Subcutaneous adipose tissue (tissue), 4 donors: Measurements from ENCODE around the gene PFN3. TPM values are rescaled to one million over a fixed set of nuclear protein-coding genes. Genes with fewer than 3 reads are reported as not detected.

Experiments
- total RNA-seq, 4 donors: library from RNA; depleted of rRNA; stranded (reverse); fragments of >200 nt; gene quantifications; one replicate each; pipeline ENCODE4 v1.1.0, GENCODE V29; 2016
- TF ChIP-seq, protein P1 (sequence below): fragments of 450-650 bp; IDR thresholded peaks from one replicate; pipeline ENCODE4 v1.5.1; 2016; ENCODE audit warnings: low read depth, mild to moderate bottlenecking, control low read depth, antibody characterized with exemption, moderate library complexity

PFN3 gene
- total RNA-seq, 4 donors from 2014 or later = not detected

DNA sequence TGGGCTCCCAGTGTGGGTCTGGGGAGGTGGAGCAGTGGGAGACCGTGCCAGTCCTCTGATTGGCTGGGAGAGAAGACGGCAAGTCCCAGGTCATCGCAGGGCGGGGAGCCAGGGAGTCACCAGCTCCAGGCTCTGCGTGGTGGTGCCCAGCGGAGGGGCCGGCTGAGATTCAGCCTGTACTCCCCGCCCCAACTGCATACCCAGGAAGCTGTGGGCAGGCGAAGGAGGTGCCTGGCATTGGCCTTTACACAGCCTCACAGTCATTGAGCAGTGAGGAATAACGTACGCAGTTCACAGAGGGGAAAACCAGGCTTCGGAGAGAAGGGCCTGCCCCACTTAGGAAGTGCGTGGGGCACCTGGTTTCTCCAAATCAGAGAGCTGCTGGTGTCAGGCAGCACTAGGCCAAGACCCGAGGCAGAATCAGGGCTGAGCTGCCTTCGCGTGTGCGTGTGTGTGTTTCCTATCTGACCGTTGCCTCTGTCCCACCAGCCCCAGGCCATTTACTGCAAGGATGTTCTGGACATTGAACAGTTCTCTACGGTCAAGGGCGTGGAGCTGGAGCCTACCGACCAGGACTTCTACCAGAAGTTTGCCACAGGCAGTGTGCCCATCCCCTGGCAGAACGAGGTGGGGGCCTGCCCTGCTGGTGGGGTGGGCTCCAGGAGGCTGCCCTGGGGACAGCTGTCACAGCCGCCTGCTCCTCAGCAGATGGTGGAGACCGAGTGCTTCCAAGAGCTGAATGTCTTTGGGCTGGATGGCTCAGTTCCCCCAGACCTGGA is 39.9 kb upstream of the PFN3 start:
- TF ChIP-seq, protein P1, sequence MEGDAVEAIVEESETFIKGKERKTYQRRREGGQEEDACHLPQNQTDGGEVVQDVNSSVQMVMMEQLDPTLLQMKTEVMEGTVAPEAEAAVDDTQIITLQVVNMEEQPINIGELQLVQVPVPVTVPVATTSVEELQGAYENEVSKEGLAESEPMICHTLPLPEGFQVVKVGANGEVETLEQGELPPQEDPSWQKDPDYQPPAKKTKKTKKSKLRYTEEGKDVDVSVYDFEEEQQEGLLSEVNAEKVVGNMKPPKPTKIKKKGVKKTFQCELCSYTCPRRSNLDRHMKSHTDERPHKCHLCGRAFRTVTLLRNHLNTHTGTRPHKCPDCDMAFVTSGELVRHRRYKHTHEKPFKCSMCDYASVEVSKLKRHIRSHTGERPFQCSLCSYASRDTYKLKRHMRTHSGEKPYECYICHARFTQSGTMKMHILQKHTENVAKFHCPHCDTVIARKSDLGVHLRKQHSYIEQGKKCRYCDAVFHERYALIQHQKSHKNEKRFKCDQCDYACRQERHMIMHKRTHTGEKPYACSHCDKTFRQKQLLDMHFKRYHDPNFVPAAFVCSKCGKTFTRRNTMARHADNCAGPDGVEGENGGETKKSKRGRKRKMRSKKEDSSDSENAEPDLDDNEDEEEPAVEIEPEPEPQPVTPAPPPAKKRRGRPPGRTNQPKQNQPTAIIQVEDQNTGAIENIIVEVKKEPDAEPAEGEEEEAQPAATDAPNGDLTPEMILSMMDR = no peak

DNA sequence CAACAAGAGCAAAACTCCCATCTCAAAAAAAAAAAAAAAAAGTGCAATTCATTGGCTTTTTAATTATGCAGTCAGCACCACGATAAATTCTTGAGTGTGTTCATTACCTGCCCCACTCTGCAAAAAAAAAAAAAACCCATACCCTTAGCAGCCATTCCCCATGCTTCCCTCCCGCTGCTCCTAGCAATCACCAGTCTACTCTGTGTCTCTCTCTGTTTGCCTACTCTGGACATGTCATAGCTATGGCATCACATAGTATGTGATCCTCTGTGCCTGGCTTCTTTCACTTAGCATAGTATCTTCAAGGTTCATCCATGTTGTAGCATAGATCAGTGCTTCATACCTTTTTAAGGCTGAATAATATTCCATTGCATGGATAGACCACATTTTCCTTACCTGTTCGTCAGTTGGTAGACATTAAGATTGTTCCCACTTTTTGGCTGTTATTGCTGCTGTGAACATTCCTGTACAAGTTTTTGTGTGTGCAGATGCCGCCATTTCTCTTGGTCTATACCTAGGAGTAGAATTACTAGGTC is 39.1 kb upstream of the PFN3 start:
- TF ChIP-seq, protein P1 = no peak

DNA sequence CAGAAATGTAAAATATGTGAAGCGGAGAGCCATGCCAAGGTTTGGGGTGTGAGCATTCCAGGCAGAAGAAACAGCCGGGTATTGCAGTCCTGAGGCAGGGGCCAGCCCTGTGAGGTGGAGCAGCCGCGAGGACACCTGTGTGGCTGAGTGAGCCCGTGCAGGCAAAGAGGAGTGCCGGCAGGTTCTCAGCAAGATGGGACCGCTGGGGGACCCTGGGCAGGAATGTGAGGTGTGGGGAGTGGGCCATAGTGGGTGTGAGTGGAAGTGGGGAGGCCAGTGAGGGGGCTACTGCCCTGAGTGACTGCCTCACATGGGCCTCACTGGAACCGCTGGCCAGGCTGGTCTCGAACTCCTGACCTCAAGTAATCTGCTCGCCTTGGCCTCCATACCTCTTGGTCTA is 38.0 kb upstream of the PFN3 start:
- TF ChIP-seq, protein P1 = no peak

DNA sequence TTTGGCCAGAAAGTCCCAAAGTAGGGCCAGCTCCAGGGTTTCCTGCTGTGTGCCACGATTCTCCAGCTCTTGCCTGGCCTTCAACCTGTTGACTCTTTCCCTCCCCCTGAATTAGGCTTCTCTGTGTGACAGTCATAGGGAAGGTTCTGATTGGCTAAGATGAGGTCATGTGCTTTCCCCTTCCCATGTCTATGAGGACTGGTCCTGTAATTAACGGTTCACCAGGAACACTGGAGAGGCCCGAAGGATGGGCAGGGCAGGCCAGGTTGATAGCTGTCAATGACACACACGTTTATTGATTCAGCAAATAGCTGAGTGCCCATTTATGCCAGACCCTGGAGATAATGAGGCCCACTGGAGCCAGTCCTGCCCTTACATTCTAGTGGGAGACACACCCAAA is 37.2 kb upstream of the PFN3 start:
- TF ChIP-seq, protein P1 = no peak

DNA sequence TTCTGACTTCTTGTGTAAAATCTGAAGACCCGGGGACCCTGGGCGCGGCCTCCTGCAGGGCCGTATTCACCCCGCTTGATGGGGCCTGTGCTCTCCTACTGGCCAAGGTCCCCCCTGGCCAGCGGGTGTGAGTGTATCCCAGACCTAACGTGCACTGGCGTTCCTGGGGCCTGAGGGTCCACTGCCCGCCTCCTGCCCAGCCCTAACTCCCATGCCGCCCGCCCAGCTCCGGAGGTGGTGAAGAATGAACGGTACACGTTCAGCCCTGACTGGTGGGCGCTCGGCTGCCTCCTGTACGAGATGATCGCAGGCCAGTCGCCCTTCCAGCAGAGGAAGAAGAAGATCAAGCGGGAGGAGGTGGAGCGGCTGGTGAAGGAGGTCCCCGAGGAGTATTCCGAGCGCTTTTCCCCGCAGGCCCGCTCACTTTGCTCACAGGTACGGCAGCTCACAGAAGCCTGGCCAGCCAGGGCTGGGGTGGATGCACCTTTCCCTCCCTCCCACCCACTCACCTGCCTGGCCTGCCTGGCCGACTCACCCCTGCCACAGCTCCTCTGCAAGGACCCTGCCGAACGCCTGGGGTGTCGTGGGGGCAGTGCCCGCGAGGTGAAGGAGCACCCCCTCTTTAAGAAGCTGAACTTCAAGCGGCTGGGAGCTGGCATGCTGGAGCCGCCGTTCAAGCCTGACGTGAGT is 35.5 kb upstream of the PFN3 start:
- TF ChIP-seq, protein P1 = no peak

DNA sequence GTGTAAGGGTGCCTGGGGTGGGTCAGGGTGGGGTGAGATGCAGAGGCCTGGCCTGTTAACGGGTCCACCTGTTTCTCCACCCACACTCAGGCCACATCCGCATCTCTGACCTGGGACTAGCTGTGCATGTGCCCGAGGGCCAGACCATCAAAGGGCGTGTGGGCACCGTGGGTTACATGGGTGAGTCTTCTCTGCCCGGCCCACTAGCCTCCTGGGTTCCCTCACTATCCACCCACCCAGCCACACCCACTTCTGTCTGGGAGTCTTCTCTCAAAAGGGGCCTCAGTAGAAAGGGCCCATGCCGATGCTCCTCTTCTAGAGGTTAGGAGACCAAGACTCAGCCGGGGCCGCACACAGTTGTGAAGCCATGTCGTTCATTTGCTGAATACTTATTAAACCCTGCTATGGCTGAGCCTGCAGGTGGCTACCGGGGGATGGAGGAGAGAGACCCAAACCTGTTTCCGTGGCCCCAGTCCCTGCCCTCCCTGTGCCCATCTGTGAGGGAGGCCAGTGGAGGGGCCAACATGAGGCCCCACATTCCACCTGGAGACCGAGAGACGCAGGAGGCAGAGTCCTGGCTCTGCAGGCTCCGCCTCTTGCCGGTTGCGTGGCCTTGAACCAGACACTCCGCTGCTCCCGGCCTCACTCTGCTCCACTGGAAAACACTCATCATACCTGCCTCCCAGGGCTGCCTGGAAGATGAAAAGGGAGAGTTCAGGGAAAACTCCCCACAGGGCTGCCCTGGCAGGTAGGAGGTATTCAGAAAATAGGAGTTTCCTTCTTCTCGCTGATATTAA is 34.7 kb upstream of the PFN3 start:
- TF ChIP-seq, protein P1 = no peak
